Muscle of arm (tissue), 14 donors: ENCODE data around the gene ADGRV1. TPM values are rescaled to one million over a fixed set of nuclear protein-coding genes. Genes with fewer than 3 reads are reported as not detected.

Source experiments
- DNase-seq: peaks from one replicate; pipeline ENCODE4 v3.0.0-alpha.2; 2013
- long read RNA-seq, 11 donors: transcript quantifications; one replicate each; lab custom pipeline, GENCODE V29; 2026
- polyA plus RNA-seq, 12 donors: library from polyadenylated mRNA; unstranded; fragments of 120-200 nt; gene quantifications; one replicate each; pipeline ENCODE4 v1.2.1, GENCODE V29; 2013; ENCODE audit not compliant: insufficient read length in 12 of 12

The ADGRV1 gene
- 1 to 10 TPM in 7 of 12 donors, under 1 TPM in 3, not detected in 2; 0.84 to 4.3 (median 1.3) TPM for polyA plus RNA-seq
- long read RNA-seq, donor 1, result 0 reads
- long read RNA-seq, donor 2, result 0 reads
- long read RNA-seq, donor 3, partial matches to known transcripts, result 6 of 11 reads
- long read RNA-seq, donor 3, other reads (novel, unspliced or antisense), result 5 of 11 reads
- long read RNA-seq, donor 4, result 0 reads
- long read RNA-seq, donor 5, result 0 reads
- long read RNA-seq, donor 6, result 0 reads
- long read RNA-seq, donor 7, result 0 reads
- long read RNA-seq, donor 8, result 0 reads
- long read RNA-seq, donor 9, result 0 reads
- long read RNA-seq, donor 10, result 0 reads
- long read RNA-seq, donor 11, result 0 reads

DNA sequence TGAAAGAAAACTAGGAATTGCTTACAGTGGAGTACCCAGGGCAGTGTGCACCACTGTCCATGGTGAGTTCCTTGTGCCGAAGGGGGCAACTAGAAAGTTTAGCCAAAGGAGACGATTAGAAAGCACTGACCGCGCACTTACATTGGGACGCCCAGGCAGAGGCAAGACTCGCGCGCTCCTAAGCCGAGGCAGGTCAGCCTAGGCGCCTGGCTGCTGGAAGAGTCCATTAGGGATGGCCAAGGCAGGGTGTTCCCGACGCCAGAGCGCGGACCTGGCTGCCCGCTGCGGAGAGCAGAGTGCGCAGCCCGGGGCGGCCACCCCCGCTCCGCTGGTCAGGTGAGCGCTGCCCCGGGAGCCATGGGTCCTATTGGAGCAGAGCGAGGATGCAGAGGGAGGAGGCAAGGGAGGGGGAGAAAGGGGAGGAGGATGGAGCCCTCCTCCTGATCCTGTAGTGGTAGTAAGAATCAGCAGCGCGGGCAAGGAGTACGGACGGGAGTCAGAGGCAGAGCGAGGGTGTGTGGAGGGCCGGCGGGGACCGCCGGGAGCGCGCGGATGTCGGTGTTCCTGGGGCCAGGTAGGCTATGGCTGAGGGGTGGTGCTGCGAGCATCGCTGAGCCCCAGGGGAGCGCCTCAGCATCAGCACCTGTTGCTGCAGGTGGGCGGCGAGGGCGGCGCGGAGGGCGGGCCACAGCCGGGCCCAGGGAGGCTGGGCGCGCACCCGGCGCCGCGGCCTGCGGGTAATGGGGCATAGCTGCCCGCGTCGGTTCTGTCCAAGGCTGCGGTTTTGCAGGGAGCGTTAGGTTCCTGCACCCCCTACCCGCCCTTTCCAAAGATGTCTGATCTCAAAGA, at the start of gene ADGRV1:
Gene ADGRV1 (plus strand): TSS at position 454 of the 849 bp plus-strand sequence. CDS start 99 bp downstream, at position 553.
- DNase-seq, result peak; percentile 4

DNA sequence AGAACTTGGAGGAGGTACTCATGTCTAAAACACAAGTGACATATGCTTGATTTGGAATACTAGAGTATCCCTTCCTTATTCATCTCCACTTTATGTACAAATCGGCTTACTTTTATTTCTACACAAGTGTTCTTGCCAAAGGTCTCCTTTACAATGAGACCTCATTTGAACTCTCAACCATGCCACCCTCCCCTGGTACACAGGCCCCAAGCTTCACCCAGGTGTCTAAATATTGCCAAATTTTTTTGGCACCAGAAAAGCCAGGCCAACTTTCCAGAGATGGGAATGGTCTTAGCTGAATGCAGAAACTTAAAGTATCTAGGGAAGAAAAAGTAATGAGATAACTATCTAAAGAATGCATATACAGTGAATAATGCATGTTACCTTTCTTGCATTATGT, 48.2 kb upstream of the ADGRV1 start:
- DNase-seq, result no peak

- no peak for DNase-seq
Measured at GRCh38 chr5:90514520-90514919, 44.1 kb upstream of the ADGRV1 start.

GRCh38 chr5:90518661-90519060, 39.9 kb upstream of the ADGRV1 start:
- no peak for DNase-seq

- no peak for DNase-seq
Measured at GRCh38 chr5:90519081-90519480, 39.5 kb upstream of the ADGRV1 start.

GRCh38 chr5:90528601-90529193, 29.9 kb upstream of the ADGRV1 start:
- DNase-seq, result peak; percentile 57

- peak; percentile 97 for DNase-seq
Measured at GRCh38 chr5:90529194-90529938, 29.2 kb upstream of the ADGRV1 start, which contains the start of gene LYSMD3. TSS of gene LYSMD3 (minus strand) at chr5:90529584. CDS start at chr5:90525289, 4,295 bp downstream.

GRCh38 chr5:90529939-90530677, 28.5 kb upstream of the ADGRV1 start:
- DNase-seq, result no peak

- peak; percentile 7 for DNase-seq
Measured at GRCh38 chr5:90530736-90531487, 27.7 kb upstream of the ADGRV1 start.

GRCh38 chr5:90533794-90534193, 24.8 kb upstream of the ADGRV1 start:
- DNase-seq, result no peak

- no peak for DNase-seq
Measured at GRCh38 chr5:90534922-90535321, 23.7 kb upstream of the ADGRV1 start.

DNA sequence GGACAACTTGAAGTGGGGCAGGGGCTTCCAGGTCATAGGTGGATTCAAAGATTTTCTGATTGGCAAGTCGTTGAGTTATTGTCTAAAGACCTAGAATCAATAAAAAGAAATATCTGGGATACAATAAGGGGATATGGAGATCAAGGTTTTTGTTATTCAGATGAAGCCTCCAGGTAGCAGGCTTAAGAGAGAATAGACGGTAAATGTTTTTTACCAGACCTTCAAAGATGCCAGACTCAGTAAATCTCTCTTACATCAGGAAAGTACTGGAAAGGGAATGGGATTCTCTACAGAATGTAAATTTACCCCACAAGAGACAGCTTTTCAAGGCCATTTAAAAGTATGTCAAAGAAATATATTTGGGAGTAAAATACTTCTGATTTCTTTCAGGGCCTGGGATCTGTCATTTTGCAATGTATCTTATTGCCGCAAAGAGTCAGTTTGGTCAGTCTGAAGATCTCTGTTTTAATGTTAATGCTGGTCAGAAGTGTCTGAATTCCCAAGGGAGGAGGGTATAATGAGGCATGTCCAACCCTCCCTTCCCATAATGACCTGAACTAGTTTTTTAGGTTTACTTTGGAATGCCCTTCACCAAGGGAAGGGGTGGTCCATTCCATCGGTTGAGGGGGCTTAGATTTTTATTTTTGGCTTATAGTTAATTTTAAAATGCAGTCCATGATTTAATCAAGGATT, 15.6 kb upstream of the ADGRV1 start:
- no peak for DNase-seq

DNA sequence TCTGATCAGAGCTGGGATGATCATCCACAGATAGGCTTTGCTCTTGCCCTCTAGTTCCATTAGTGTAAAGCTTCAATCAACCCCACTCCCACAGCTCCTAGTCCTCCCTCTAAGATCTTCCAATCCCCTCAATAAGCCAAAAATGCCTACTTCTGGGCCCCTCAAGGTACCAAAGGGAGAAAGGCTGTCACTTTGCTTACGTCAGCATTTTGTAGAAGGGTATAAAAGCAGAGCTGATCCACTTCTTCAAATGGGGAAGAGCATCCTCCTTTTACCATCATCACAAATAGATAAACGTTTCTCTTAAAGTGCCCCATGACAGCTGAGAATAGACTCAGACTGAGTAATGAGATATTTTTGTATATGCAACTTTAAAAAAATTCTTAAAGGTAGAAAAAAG, 13.1 kb upstream of the ADGRV1 start:
- DNase-seq, result no peak

- no peak for DNase-seq
Measured at GRCh38 chr5:90546216-90546837, 12.3 kb upstream of the ADGRV1 start.

- DNase-seq, result no peak
Measured at GRCh38 chr5:90547072-90547536, 11.5 kb upstream of the ADGRV1 start.

- DNase-seq, result no peak
Measured at GRCh38 chr5:90548069-90548593, 10.5 kb upstream of the ADGRV1 start.

DNA sequence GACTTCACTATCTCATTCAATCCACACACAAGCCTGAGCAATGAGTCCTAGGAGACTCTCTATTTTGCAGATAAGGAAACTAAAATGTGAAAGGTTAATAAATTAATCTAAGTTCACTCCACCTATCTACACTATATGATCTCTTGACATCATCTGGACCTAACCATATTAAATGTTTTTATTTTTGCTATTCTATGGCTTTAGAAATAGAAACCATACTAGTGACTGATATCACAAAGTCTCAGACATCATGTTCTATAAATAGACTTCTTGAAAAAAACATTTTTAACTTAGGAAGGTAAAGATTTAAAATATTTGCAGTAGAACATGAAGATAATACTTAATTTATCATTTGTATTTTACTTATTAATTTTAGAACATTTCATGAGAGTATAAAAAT, 9.4 kb upstream of the ADGRV1 start:
- DNase-seq, result no peak

DNA sequence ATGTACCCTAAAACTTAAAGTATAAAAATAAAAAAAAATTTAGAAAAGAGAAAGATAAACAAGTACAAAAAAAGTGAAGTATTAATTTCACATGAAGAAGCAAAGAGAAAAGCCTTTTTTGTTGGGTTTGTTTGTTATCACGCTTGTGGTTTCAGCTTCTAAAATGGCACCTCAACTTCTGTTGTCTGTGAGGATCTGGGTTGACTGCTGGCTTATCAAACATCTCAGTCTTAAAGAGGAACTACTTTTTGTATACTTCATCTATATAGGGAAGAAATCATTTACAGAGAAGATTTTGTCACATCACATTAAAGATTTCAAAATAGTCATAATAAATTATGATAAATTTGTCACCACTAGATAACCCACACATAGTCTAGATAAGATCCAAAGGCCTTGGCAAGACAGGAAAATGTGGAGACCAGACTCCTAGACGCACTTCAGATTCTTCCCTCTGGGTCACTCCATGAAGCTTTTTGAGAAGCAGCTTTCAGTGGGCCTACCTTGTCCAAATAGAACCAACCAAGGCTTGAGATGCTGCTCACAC, 8.8 kb upstream of the ADGRV1 start:
- DNase-seq, result no peak
